ENCODE data around the gene EPHA3.

EPHA3 gene

GRCh38 chr3:89227634-89228033 is 120.2 kb downstream of the EPHA3 start:
- TF ChIP-seq ZFX (IDR thresholded peaks at IDR 0.05) = no peak
- no peak for TF ChIP-seq CTCF (conservative IDR thresholded peaks at IDR 0.05)
- no peak overlapping the region for H3K27ac ChIP-seq

- H3K27ac ChIP-seq = no peak overlapping the region
- no peak for TF ChIP-seq ZFX (IDR thresholded peaks at IDR 0.05)
- TF ChIP-seq CTCF (conservative IDR thresholded peaks at IDR 0.05) = no peak
These were observed 124.7 kb downstream of the EPHA3 start for GRCh38 chr3:89232155-89232554.

- no peak for TF ChIP-seq CTCF (conservative IDR thresholded peaks at IDR 0.05)
- no peak for TF ChIP-seq ZFX (IDR thresholded peaks at IDR 0.05)
- no peak overlapping the region for H3K27ac ChIP-seq
These were observed 127.2 kb downstream of the EPHA3 start for GRCh38 chr3:89234620-89235019.

GRCh38 chr3:89238846-89239245 is 131.4 kb downstream of the EPHA3 start:
- H3K27ac ChIP-seq = no peak overlapping the region
- TF ChIP-seq ZFX (IDR thresholded peaks at IDR 0.05) (no peak), CTCF (conservative IDR thresholded peaks at IDR 0.05) (no peak)

- no peak overlapping the region for H3K27ac ChIP-seq
- no peak for TF ChIP-seq CTCF (conservative IDR thresholded peaks at IDR 0.05)
- no peak for TF ChIP-seq ZFX (IDR thresholded peaks at IDR 0.05)
These were observed 132.4 kb downstream of the EPHA3 start for GRCh38 chr3:89239774-89240173.

GRCh38 chr3:89245612-89246011 is 138.2 kb downstream of the EPHA3 start:
- H3K27ac ChIP-seq = no peak overlapping the region
- no peak for TF ChIP-seq CTCF (conservative IDR thresholded peaks at IDR 0.05)
- no peak for TF ChIP-seq ZFX (IDR thresholded peaks at IDR 0.05)

- TF ChIP-seq CTCF (conservative IDR thresholded peaks at IDR 0.05) (peak; percentile 25), ZFX (IDR thresholded peaks at IDR 0.05) (no peak)
- no peak overlapping the region for H3K27ac ChIP-seq
These were observed 138.9 kb downstream of the EPHA3 start for GRCh38 chr3:89246326-89246725.

Data from C4-2B (cell line).